GM23338 (cell line): Measurements from ENCODE around the gene PP2D1. TPM values are rescaled to one million over a fixed set of nuclear protein-coding genes. Genes with fewer than 3 reads are reported as not detected.

ENCODE experiments used
- ATAC-seq: fragments of 200-7000 bp; cut with Tn5 transposase; 3 replicates; pipeline ENCODE4 v1.9.1; 2020
- DNase-seq: peaks from one replicate; pipeline ENCODE4 v3.0.0-alpha.2; 2015; ENCODE audit warnings: low spot score
- H2AFZ ChIP-seq: fragments of 200-600 bp; sonication (generic); 2 replicates; pipeline ENCODE4 v1.8.0; 2016; ENCODE audit warnings: antibody characterized with exemption, mild to moderate bottlenecking, moderate library complexity
- H3F3A ChIP-seq: fragments of 200-600 bp; sonication (generic); replicated peaks from 2 replicates; pipeline ENCODE4 v1.8.0; 2017; ENCODE audit warnings: antibody characterized with exemption, mixed run types, low read depth
- H3K27ac ChIP-seq: fragments of 200-600 bp; sonication (generic); 2 replicates; pipeline ENCODE4 v1.6.1; 2016; ENCODE audit warnings: low read depth
- H3K27me3 ChIP-seq: fragments of 200-600 bp; sonication (generic); 2 replicates; pipeline ENCODE4 v1.8.0; 2016; ENCODE audit warnings: mild to moderate bottlenecking, mixed run types, moderate library complexity; ENCODE audit not compliant: insufficient read depth
- H3K36me3 ChIP-seq: fragments of 200-600 bp; sonication (generic); 2 replicates; pipeline ENCODE4 v1.8.0; 2016; ENCODE audit warnings: mild to moderate bottlenecking; ENCODE audit not compliant: insufficient read depth
- H3K4me1 ChIP-seq: fragments of 200-600 bp; sonication (generic); 2 replicates; pipeline ENCODE4 v1.8.0; 2016; ENCODE audit warnings: mild to moderate bottlenecking, moderate library complexity; ENCODE audit not compliant: insufficient read depth
- H3K4me2 ChIP-seq: fragments of 200-600 bp; sonication (generic); 2 replicates; pipeline ENCODE4 v1.7.1; 2017; ENCODE audit warnings: mixed run types
- H3K4me3 ChIP-seq: fragments of 200-600 bp; sonication (generic); 2 replicates; pipeline ENCODE4 v1.6.1; 2016; ENCODE audit warnings: mixed run types
- H3K79me2 ChIP-seq: fragments of 200-600 bp; sonication (generic); replicated peaks from 2 replicates; pipeline ENCODE4 v1.8.0; 2017; ENCODE audit warnings: mild to moderate bottlenecking; ENCODE audit not compliant: insufficient read depth
- H3K9me2 ChIP-seq: fragments of 200-600 bp; sonication (generic); 2 replicates; pipeline ENCODE4 v1.8.0; 2017; ENCODE audit not compliant: insufficient read depth
- H4K20me1 ChIP-seq: fragments of 200-600 bp; sonication (generic); replicated peaks from 2 replicates; pipeline ENCODE4 v1.8.0; 2017; ENCODE audit warnings: mild to moderate bottlenecking; ENCODE audit not compliant: insufficient read depth
- H3K27ac Mint-ChIP-seq: 2 replicates; pipeline ENCODE4 v1.8.0; 2020; ENCODE audit warnings: inconsistent platforms, mild to moderate bottlenecking, moderate library complexity, mixed read lengths
- H3K27me3 Mint-ChIP-seq: 3 replicates; pipeline ENCODE4 v1.8.0; 2022; ENCODE audit warnings: low read depth, mild to moderate bottlenecking, moderate library complexity, mixed read lengths, inconsistent platforms; ENCODE audit not compliant: insufficient read depth, poor library complexity
- H3K36me3 Mint-ChIP-seq: 3 replicates; pipeline ENCODE4 v1.8.0; 2021; ENCODE audit warnings: low read depth, mild to moderate bottlenecking, inconsistent platforms, moderate library complexity, mixed read lengths
- H3K4me1 Mint-ChIP-seq: 3 replicates; pipeline ENCODE4 v1.8.0; 2020; ENCODE audit warnings: mild to moderate bottlenecking, inconsistent platforms, mixed read lengths
- H3K4me3 Mint-ChIP-seq: 3 replicates; pipeline ENCODE4 v1.8.0; 2021; ENCODE audit warnings: moderate library complexity, mild to moderate bottlenecking, inconsistent platforms, mixed read lengths
- H3K9me3 Mint-ChIP-seq: 3 replicates; pipeline ENCODE4 v1.8.0; 2020; ENCODE audit warnings: moderate library complexity, mild to moderate bottlenecking, inconsistent platforms, mixed read lengths
- CREB1 ChIP-seq: fragments of 250-450 bp; sonication (Bioruptor Pico); IDR thresholded peaks from 2 replicates; pipeline ENCODE4 v1.5.0; 2020; ENCODE audit warnings: low read depth, mild to moderate bottlenecking, moderate library complexity
- ETS1 ChIP-seq: IDR thresholded peaks from 2 replicates; pipeline ENCODE4 v1.6.1; 2016; ENCODE audit warnings: antibody characterized with exemption
- EZH2 ChIP-seq: fragments of 200-600 bp; sonication (generic); IDR thresholded peaks from one replicate; pipeline ENCODE4 v1.8.0; 2017; ENCODE audit warnings: antibody characterized with exemption, mild to moderate bottlenecking, low read depth; ENCODE audit not compliant: unreplicated experiment
- EZH2phosphoT487 ChIP-seq: fragments of 200-600 bp; sonication (generic); IDR thresholded peaks from one replicate; pipeline ENCODE4 v1.8.1; 2018; ENCODE audit warnings: antibody characterized with exemption; ENCODE audit not compliant: unreplicated experiment
- JUNB ChIP-seq: IDR thresholded peaks from one replicate; pipeline ENCODE4 v1.6.1; 2016; ENCODE audit warnings: antibody characterized with exemption; ENCODE audit not compliant: unreplicated experiment
- NANOG ChIP-seq: IDR thresholded peaks from 2 replicates; pipeline ENCODE4 v1.6.1; 2016; ENCODE audit warnings: antibody characterized with exemption, borderline replicate concordance
- POLR2AphosphoS5 ChIP-seq: IDR thresholded peaks from 2 replicates; pipeline ENCODE4 v1.6.1; 2016; ENCODE audit warnings: antibody characterized with exemption, low read depth
- ZNF114 ChIP-seq: fragments of 250-450 bp; sonication (Bioruptor Pico); IDR thresholded peaks from 2 replicates; pipeline ENCODE4 v1.5.0; 2020; ENCODE audit warnings: mild to moderate bottlenecking, moderate library complexity
- polyA plus RNA-seq: library from polyadenylated mRNA; unstranded; fragments of >200 nt; fragmentation: Nextera tagmentation; extraction: Ambion mirVana; gene quantifications from 2 replicates; pipeline ENCODE4 v1.2.1, GENCODE V29; 2016
- total RNA-seq: library from RNA; depleted of rRNA; stranded (reverse); fragments of >200 nt; shearing (Covaris generic); gene quantifications from 2 replicates; pipeline ENCODE4 v1.2.3, GENCODE V29; 2014
- TF ChIP-seq, protein P1 (sequence below): fragments of 250-450 bp; sonication (Bioruptor Pico); IDR thresholded peaks from 2 replicates; pipeline ENCODE4 v1.5.0; 2020; ENCODE audit warnings: mild to moderate bottlenecking, moderate library complexity

The PP2D1 gene
- total and polyA plus RNA-seq, 2 experiments from 2014 or later: 0.40 TPM; not detected in 1

- TF ChIP-seq POLR2AphosphoS5: no peak
- TF ChIP-seq, protein P1, sequence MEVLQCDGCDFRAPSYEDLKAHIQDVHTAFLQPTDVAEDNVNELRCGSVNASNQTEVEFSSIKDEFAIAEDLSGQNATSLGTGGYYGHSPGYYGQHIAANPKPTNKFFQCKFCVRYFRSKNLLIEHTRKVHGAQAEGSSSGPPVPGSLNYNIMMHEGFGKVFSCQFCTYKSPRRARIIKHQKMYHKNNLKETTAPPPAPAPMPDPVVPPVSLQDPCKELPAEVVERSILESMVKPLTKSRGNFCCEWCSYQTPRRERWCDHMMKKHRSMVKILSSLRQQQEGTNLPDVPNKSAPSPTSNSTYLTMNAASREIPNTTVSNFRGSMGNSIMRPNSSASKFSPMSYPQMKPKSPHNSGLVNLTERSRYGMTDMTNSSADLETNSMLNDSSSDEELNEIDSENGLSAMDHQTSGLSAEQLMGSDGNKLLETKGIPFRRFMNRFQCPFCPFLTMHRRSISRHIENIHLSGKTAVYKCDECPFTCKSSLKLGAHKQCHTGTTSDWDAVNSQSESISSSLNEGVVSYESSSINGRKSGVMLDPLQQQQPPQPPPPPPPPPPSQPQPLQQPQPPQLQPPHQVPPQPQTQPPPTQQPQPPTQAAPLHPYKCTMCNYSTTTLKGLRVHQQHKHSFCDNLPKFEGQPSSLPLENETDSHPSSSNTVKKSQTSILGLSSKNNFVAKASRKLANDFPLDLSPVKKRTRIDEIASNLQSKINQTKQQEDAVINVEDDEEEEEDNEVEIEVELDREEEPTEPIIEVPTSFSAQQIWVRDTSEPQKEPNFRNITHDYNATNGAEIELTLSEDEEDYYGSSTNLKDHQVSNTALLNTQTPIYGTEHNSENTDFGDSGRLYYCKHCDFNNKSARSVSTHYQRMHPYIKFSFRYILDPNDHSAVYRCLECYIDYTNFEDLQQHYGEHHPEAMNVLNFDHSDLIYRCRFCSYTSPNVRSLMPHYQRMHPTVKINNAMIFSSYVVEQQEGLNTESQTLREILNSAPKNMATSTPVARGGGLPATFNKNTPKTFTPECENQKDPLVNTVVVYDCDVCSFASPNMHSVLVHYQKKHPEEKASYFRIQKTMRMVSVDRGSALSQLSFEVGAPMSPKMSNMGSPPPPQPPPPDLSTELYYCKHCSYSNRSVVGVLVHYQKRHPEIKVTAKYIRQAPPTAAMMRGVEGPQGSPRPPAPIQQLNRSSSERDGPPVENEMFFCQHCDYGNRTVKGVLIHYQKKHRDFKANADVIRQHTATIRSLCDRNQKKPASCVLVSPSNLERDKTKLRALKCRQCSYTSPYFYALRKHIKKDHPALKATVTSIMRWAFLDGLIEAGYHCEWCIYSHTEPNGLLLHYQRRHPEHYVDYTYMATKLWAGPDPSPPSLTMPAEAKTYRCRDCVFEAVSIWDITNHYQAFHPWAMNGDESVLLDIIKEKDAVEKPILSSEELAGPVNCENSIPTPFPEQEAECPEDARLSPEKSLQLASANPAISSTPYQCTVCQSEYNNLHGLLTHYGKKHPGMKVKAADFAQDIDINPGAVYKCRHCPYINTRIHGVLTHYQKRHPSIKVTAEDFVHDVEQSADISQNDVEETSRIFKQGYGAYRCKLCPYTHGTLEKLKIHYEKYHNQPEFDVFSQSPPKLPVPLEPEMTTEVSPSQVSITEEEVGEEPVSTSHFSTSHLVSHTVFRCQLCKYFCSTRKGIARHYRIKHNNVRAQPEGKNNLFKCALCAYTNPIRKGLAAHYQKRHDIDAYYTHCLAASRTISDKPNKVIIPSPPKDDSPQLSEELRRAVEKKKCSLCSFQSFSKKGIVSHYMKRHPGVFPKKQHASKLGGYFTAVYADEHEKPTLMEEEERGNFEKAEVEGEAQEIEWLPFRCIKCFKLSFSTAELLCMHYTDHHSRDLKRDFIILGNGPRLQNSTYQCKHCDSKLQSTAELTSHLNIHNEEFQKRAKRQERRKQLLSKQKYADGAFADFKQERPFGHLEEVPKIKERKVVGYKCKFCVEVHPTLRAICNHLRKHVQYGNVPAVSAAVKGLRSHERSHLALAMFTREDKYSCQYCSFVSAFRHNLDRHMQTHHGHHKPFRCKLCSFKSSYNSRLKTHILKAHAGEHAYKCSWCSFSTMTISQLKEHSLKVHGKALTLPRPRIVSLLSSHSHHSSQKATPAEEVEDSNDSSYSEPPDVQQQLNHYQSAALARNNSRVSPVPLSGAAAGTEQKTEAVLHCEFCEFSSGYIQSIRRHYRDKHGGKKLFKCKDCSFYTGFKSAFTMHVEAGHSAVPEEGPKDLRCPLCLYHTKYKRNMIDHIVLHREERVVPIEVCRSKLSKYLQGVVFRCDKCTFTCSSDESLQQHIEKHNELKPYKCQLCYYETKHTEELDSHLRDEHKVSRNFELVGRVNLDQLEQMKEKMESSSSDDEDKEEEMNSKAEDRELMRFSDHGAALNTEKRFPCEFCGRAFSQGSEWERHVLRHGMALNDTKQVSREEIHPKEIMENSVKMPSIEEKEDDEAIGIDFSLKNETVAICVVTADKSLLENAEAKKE (CRISPR knock-in tag): no peak
Measured at GRCh38 chr3:20054549-20054987, 42.5 kb upstream of the PP2D1 start (continued).

GRCh38 chr3:20052851-20053250, 40.8 kb upstream of the PP2D1 start:
- H3K4me2 ChIP-seq: no peak overlapping the region
- H3K4me1 ChIP-seq: peaks cover 9% of the 10 kb centered on the region
- H3K9me3 Mint-ChIP-seq: no peaks in the 10 kb centered on the region
- no peaks in the 10 kb centered on the region; the same call in 1 of the 2 replicates for H4K20me1 ChIP-seq
- H3K4me3 ChIP-seq: no peak overlapping the region
- H3K27me3 Mint-ChIP-seq: no peaks in the 10 kb centered on the region
- no peak overlapping the region for H3K4me3 Mint-ChIP-seq
- H3K4me1 Mint-ChIP-seq: no peaks in the 10 kb centered on the region
- H3K27me3 ChIP-seq: no peaks in the 10 kb centered on the region
- no peak overlapping the region for H3K27ac ChIP-seq
- DNase-seq (no peak), ATAC-seq (no peak)
- H3K36me3 Mint-ChIP-seq: no peaks in the 10 kb centered on the region
- no peak overlapping the region for H2AFZ ChIP-seq
- H3F3A ChIP-seq: no peaks in the 10 kb centered on the region
- H3K79me2 ChIP-seq: no peaks in the 10 kb centered on the region
- H3K9me2 ChIP-seq: no peaks in the 10 kb centered on the region
- H3K36me3 ChIP-seq: no peaks in the 10 kb centered on the region
- H3K27ac Mint-ChIP-seq: no peak overlapping the region
- TF ChIP-seq JUNB (no peak), NANOG (no peak), ETS1 (no peak), POLR2AphosphoS5 (no peak), ZNF114 (CRISPR knock-in tag) (no peak), CREB1 (no peak), EZH2phosphoT487 (no peak), EZH2 (no peak)
- TF ChIP-seq, protein P1 (CRISPR knock-in tag): no peak
